HepG2 (cell line): ENCODE results near the gene ATN1. TPM values are rescaled to one million over a fixed set of nuclear protein-coding genes. Genes with fewer than 3 reads are reported as not detected.

ENCODE experiments used
- AHR ChIP-seq: IDR thresholded peaks from 2 replicates; pipeline ENCODE4 v1.6.1; 2018; ENCODE audit warnings: missing genetic modification reagents, missing compliant biosample characterization
- ASH2L ChIP-seq: fragments of 300-600, 200-600 bp; sonication (generic); IDR thresholded peaks from 2 replicates; pipeline ENCODE4 v1.7.0; 2017; ENCODE audit warnings: low read depth, mild to moderate bottlenecking, moderate library complexity, mixed read lengths, low read length; ENCODE audit not compliant: insufficient read length
- HCFC1 ChIP-seq: fragments of 150-350 bp; IDR thresholded peaks from 2 replicates; pipeline ENCODE4 v1.6.1; 2014; ENCODE audit warnings: low read depth, low read length
- HMGXB4 ChIP-seq, 2 experiments: sonication (generic) in 1 of 2; formaldehyde crosslinking in 1 of 2; IDR thresholded peaks; 2 replicates each; pipeline versions ENCODE4 v1.4.0 to v1.6.1; 2018 to 2020; ENCODE audit warnings: missing genetic modification reagents in 2 of 2, borderline replicate concordance in 1 of 2, low read depth in 1 of 2, mild to moderate bottlenecking in 1 of 2, missing biosample characterization in 1 of 2
- IRF1 ChIP-seq: sonication (generic); formaldehyde crosslinking; IDR thresholded peaks from 2 replicates; pipeline ENCODE4 v1.4.0; 2020; ENCODE audit warnings: low read depth, mild to moderate bottlenecking, missing genetic modification reagents
- RARA ChIP-seq: IDR thresholded peaks from 2 replicates; pipeline ENCODE4 v1.6.1; 2016; ENCODE audit warnings: missing genetic modification reagents, missing compliant biosample characterization
- SRY ChIP-seq: sonication (generic); formaldehyde crosslinking; IDR thresholded peaks from 2 replicates; pipeline ENCODE4 v1.8.0; 2022; ENCODE audit warnings: mild to moderate bottlenecking, missing genetic modification reagents
- TARDBP ChIP-seq: sonication (generic); formaldehyde crosslinking; IDR thresholded peaks from 2 replicates; pipeline ENCODE4 v1.8.0; 2022; ENCODE audit warnings: mild to moderate bottlenecking, missing genetic modification reagents
- ZBTB46 ChIP-seq: sonication (generic); formaldehyde crosslinking; IDR thresholded peaks from 2 replicates; pipeline ENCODE4 v1.4.0; 2020; ENCODE audit warnings: mild to moderate bottlenecking, missing genetic modification reagents, borderline replicate concordance
- ZNF280D ChIP-seq: sonication (generic); formaldehyde crosslinking; IDR thresholded peaks from 2 replicates; pipeline ENCODE4 v1.5.1; 2020; ENCODE audit warnings: mild to moderate bottlenecking, missing genetic modification reagents
- ZNF337 ChIP-seq: sonication (generic); formaldehyde crosslinking; IDR thresholded peaks from 2 replicates; pipeline ENCODE4 v1.5.1; 2020; ENCODE audit warnings: missing genetic modification reagents, low read depth, mild to moderate bottlenecking, borderline replicate concordance
- ZNF749 ChIP-seq: sonication (generic); formaldehyde crosslinking; IDR thresholded peaks from 2 replicates; pipeline ENCODE4 v1.8.0; 2022; ENCODE audit warnings: mild to moderate bottlenecking, missing genetic modification reagents, moderate library complexity, borderline replicate concordance
- polyA plus RNA-seq, 8 experiments: library from polyadenylated mRNA; depleted of rRNA in 3 of 8; stranded (reverse) in 7 of 8; unstranded in 1 of 8; fragments of >200 nt; fragmentation: Illumina TruSeq in 4 of 8; extraction: Trizol in 4 of 8; gene quantifications; 2 replicates each; pipeline versions ENCODE4 v1.2.1 to v1.2.3, GENCODE V29; 2011 to 2016; ENCODE audit warnings: low read depth in 4 of 8, missing spikeins in 1 of 8, mixed read lengths in 1 of 8; ENCODE audit not compliant: insufficient read depth in 1 of 8
- total RNA-seq, 5 experiments: library from RNA; depleted of rRNA; stranded (reverse); fragments of >200 nt; fragmentation: Illumina TruSeq; extraction: Trizol; gene quantifications; 2 replicates each; pipeline ENCODE4 v1.2.3, GENCODE V29; 2016; ENCODE audit warnings: low read depth in 1 of 5
- TF ChIP-seq, protein P1 (sequence below), 2 experiments: sonication (generic) in 1 of 2; formaldehyde crosslinking in 1 of 2; IDR thresholded peaks; 2 replicates each; pipeline versions ENCODE4 v1.6.1 to v1.9.0; 2014 to 2022; ENCODE audit warnings: antibody characterized with exemption in 1 of 2, borderline replicate concordance in 1 of 2, inconsistent platforms in 1 of 2, low read depth in 1 of 2, missing genetic modification reagents in 1 of 2

The ATN1 gene
- total and polyA plus RNA-seq, 2 of the 13 experiments (the other 11 are each of a cell fraction or from before 2014, with no cell fraction given) = 2.1 to 8.6 TPM

- TF ChIP-seq, protein P1, sequence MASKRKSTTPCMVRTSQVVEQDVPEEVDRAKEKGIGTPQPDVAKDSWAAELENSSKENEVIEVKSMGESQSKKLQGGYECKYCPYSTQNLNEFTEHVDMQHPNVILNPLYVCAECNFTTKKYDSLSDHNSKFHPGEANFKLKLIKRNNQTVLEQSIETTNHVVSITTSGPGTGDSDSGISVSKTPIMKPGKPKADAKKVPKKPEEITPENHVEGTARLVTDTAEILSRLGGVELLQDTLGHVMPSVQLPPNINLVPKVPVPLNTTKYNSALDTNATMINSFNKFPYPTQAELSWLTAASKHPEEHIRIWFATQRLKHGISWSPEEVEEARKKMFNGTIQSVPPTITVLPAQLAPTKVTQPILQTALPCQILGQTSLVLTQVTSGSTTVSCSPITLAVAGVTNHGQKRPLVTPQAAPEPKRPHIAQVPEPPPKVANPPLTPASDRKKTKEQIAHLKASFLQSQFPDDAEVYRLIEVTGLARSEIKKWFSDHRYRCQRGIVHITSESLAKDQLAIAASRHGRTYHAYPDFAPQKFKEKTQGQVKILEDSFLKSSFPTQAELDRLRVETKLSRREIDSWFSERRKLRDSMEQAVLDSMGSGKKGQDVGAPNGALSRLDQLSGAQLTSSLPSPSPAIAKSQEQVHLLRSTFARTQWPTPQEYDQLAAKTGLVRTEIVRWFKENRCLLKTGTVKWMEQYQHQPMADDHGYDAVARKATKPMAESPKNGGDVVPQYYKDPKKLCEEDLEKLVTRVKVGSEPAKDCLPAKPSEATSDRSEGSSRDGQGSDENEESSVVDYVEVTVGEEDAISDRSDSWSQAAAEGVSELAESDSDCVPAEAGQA (IDR thresholded peaks at IDR 0.05; ENCODE audit: low read depth) = no peak; the same call in 1 of the 2 replicates
- TF ChIP-seq, protein P1 (CRISPR knock-in tag; IDR thresholded peaks at IDR 0.05; ENCODE audit: borderline replicate concordance) = peak; percentile 77; the same call in 1 of the 2 replicates
- no peak for TF ChIP-seq HCFC1
- TF ChIP-seq ZBTB46 = 0 out of 2 replicates have a peak, but pooled peaks have one; percentile 45
- no peak for TF ChIP-seq ASH2L
- peak; percentile 57 for TF ChIP-seq RARA (CRISPR knock-in tag)
- TF ChIP-seq ZNF337 = no peak
- TF ChIP-seq IRF1 (CRISPR knock-in tag) = 0 out of 2 replicates have a peak, but pooled peaks have one; percentile 76
- no peak for TF ChIP-seq AHR (CRISPR knock-in tag)
- TF ChIP-seq ZNF749 (CRISPR knock-in tag) = peak; percentile 88; the same call in 1 of the 2 replicates
- TF ChIP-seq HMGXB4 (CRISPR knock-in tag; IDR thresholded peaks at IDR 0.05; ENCODE audit: borderline replicate concordance in 1 of 2, low read depth in 1 of 2) = peak; percentile 39 to 85; a peak in 3 of 4 replicates
- TF ChIP-seq SRY = peak; percentile 30; the same call in 1 of the 2 replicates
- TF ChIP-seq TARDBP (CRISPR knock-in tag) = peak; percentile 92
- TF ChIP-seq ZNF280D = no peak
Measured at GRCh38 chr12:6943722-6944380, 16.1 kb downstream of the ATN1 start, which contains the start of the genes C12orf57 and RNU7-1 (continued).
